K562 (cell line): ENCODE results near the gene OR7A5. TPM values are rescaled to one million over a fixed set of nuclear protein-coding genes. Genes with fewer than 3 reads are reported as not detected.

Experiments
- ELF2 ChIP-seq: fragments of 250-450 bp; sonication (Bioruptor Pico); IDR thresholded peaks from 2 replicates; pipeline ENCODE4 v1.5.0; 2021; ENCODE audit warnings: mild to moderate bottlenecking
- ESRRB ChIP-seq: fragments of 250-450 bp; sonication (Bioruptor Pico); IDR thresholded peaks from 2 replicates; pipeline ENCODE4 v1.5.0; 2020; ENCODE audit warnings: mild to moderate bottlenecking, moderate library complexity, borderline replicate concordance
- HOXB6 ChIP-seq: fragments of 250-450 bp; sonication (Bioruptor Pico); IDR thresholded peaks from 2 replicates; pipeline ENCODE4 v1.5.1; 2022; ENCODE audit warnings: mild to moderate bottlenecking, borderline replicate concordance
- MEF2D ChIP-seq: conservative IDR thresholded peaks from 2 replicates; pipeline ENCODE4 v1.6.1; 2016; ENCODE audit warnings: low read depth, missing genetic modification characterization, missing compliant biosample characterization
- TRIM28 ChIP-seq: fragments of 450-650 bp; IDR thresholded peaks from 2 replicates; pipeline ENCODE4 v1.6.1; 2017
- ZFX ChIP-seq: sonication (generic); formaldehyde crosslinking; IDR thresholded peaks from 2 replicates; pipeline ENCODE4 v1.8.0; 2022; ENCODE audit warnings: mild to moderate bottlenecking, missing genetic modification reagents, moderate library complexity
- ZKSCAN3 ChIP-seq: fragments of 250-450 bp; sonication (Bioruptor Pico); IDR thresholded peaks from 2 replicates; pipeline ENCODE4 v1.4.0; 2020
- ZKSCAN8 ChIP-seq: fragments of 200-800 bp; sonication (Bioruptor generic); IDR thresholded peaks from 2 replicates; pipeline ENCODE4 v1.6.1; 2016; ENCODE audit warnings: missing genetic modification characterization, missing compliant biosample characterization
- polyA plus RNA-seq, 8 experiments: library from polyadenylated mRNA; depleted of rRNA in 4 of 8; stranded (reverse) in 5 of 8; unstranded in 3 of 8; fragments of >200 nt; fragmentation: Nextera tagmentation in 2 of 8; fragmentation: Illumina TruSeq in 1 of 8; extraction: Ambion mirVana in 2 of 8; extraction: Trizol in 1 of 8; gene quantifications; 2 replicates each; pipeline versions ENCODE4 v1.2.1 to v1.2.3, GENCODE V29; 2011 to 2014; ENCODE audit warnings: inconsistent platforms in 1 of 8, missing spikeins in 1 of 8
- total RNA-seq, 7 experiments: library from RNA; depleted of rRNA in 6 of 7; stranded (reverse); fragments of >200 nt in 6 of 7; fragmentation: Illumina TruSeq in 2 of 7; extraction: Trizol in 2 of 7; gene quantifications; 2 replicates each; pipeline versions ENCODE4 v1.2.1 to v1.2.3, GENCODE V29; 2011 to 2021; ENCODE audit warnings: low replicate concordance in 1 of 7
- TF ChIP-seq, protein P1 (sequence below), 2 experiments: fragments of 450-650 bp; IDR thresholded peaks; 2 replicates each; pipeline ENCODE4 v1.6.1; 2016
- TF ChIP-seq, protein P2 (sequence below), 2 experiments: fragments of 450-650 bp; formaldehyde crosslinking in 1 of 2; IDR thresholded peaks; 2 replicates each; pipeline versions ENCODE4 v1.4.0 to v1.6.1; 2014 to 2020; ENCODE audit warnings: mild to moderate bottlenecking in 2 of 2, borderline replicate concordance in 1 of 2, low read depth in 1 of 2
- TF ChIP-seq, protein P3 (sequence below), 2 experiments: fragments of 450-650 bp; IDR thresholded peaks; 2 replicates each; pipeline ENCODE4 v1.6.1; 2018; ENCODE audit warnings: mild to moderate bottlenecking in 2 of 2, low read depth in 1 of 2; ENCODE audit not compliant: partially characterized antibody in 2 of 2
- TF ChIP-seq, protein P4 (sequence below), 3 experiments: fragments of 200-800 bp in 1 of 3; sonication (Bioruptor generic) in 1 of 3; sonication (generic) in 1 of 3; formaldehyde crosslinking in 1 of 3; IDR thresholded peaks; 2 replicates each; pipeline versions ENCODE4 v1.6.1 to v1.8.0; 2016 to 2022; ENCODE audit warnings: mild to moderate bottlenecking in 2 of 3, missing compliant biosample characterization in 2 of 3, missing genetic modification characterization in 2 of 3, missing genetic modification reagents in 1 of 3

Gene OR7A5
- total and polyA plus RNA-seq, 9 of the 15 experiments (the other 6 are each of a cell fraction or from before 2014, with no cell fraction given) = not detected

DNA sequence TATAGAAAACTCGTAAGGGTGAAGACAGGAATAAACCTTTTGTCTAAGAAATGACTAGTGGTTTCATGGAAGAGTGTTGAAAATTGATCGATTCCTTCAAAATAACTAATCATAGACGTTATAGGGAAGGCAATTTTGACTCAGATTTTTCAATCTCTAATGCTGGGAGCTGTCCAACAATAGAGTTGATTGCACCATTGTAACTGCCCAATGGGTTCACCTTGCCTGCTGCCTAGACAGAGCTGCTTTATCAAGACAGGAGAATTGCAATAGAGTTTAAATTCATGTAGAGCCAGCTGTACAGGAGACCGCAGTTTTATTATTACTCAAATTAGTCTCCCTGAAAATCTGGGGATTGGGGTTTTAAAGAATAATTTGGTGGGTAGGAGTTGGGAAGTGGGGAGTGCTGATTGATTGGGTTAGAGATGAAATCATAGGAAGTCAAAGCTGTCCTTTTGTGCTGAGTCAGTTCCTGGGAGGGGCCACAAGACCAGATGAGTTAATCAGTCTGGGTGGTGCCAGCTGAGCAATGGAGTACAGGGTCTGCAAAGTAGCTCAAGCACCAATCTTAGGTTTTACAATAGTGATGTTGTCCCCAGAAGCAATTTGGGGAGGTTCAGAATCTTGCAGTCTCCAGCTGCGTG is 39.8 kb downstream of the OR7A5 start (continued):
- TF ChIP-seq, protein P1, sequence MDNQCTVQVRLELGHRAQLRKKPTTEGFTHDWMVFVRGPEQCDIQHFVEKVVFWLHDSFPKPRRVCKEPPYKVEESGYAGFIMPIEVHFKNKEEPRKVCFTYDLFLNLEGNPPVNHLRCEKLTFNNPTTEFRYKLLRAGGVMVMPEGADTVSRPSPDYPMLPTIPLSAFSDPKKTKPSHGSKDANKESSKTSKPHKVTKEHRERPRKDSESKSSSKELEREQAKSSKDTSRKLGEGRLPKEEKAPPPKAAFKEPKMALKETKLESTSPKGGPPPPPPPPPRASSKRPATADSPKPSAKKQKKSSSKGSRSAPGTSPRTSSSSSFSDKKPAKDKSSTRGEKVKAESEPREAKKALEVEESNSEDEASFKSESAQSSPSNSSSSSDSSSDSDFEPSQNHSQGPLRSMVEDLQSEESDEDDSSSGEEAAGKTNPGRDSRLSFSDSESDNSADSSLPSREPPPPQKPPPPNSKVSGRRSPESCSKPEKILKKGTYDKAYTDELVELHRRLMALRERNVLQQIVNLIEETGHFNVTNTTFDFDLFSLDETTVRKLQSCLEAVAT (IDR thresholded peaks at IDR 0.05) = 0 out of 4 replicates have a peak, but pooled peaks of 1 of the 2 experiments have one; percentile 27
- no peak for TF ChIP-seq ELF2
- TF ChIP-seq ZFX = no peak
- TF ChIP-seq, protein P2, sequence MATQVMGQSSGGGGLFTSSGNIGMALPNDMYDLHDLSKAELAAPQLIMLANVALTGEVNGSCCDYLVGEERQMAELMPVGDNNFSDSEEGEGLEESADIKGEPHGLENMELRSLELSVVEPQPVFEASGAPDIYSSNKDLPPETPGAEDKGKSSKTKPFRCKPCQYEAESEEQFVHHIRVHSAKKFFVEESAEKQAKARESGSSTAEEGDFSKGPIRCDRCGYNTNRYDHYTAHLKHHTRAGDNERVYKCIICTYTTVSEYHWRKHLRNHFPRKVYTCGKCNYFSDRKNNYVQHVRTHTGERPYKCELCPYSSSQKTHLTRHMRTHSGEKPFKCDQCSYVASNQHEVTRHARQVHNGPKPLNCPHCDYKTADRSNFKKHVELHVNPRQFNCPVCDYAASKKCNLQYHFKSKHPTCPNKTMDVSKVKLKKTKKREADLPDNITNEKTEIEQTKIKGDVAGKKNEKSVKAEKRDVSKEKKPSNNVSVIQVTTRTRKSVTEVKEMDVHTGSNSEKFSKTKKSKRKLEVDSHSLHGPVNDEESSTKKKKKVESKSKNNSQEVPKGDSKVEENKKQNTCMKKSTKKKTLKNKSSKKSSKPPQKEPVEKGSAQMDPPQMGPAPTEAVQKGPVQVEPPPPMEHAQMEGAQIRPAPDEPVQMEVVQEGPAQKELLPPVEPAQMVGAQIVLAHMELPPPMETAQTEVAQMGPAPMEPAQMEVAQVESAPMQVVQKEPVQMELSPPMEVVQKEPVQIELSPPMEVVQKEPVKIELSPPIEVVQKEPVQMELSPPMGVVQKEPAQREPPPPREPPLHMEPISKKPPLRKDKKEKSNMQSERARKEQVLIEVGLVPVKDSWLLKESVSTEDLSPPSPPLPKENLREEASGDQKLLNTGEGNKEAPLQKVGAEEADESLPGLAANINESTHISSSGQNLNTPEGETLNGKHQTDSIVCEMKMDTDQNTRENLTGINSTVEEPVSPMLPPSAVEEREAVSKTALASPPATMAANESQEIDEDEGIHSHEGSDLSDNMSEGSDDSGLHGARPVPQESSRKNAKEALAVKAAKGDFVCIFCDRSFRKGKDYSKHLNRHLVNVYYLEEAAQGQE (IDR thresholded peaks at IDR 0.05; ENCODE audit: borderline replicate concordance) = peak; percentile 92
- TF ChIP-seq, protein P2 (CRISPR knock-in tag; IDR thresholded peaks at IDR 0.05; ENCODE audit: low read depth) = no peak
- no peak for TF ChIP-seq MEF2D
- TF ChIP-seq TRIM28 = no peak
- TF ChIP-seq HOXB6 (CRISPR knock-in tag) = no peak
- no peak for TF ChIP-seq ESRRB (CRISPR knock-in tag)
- TF ChIP-seq ZKSCAN3 (CRISPR knock-in tag) = no peak
- TF ChIP-seq ZKSCAN8 (CRISPR knock-in tag) = no peak
- TF ChIP-seq, protein P3, sequence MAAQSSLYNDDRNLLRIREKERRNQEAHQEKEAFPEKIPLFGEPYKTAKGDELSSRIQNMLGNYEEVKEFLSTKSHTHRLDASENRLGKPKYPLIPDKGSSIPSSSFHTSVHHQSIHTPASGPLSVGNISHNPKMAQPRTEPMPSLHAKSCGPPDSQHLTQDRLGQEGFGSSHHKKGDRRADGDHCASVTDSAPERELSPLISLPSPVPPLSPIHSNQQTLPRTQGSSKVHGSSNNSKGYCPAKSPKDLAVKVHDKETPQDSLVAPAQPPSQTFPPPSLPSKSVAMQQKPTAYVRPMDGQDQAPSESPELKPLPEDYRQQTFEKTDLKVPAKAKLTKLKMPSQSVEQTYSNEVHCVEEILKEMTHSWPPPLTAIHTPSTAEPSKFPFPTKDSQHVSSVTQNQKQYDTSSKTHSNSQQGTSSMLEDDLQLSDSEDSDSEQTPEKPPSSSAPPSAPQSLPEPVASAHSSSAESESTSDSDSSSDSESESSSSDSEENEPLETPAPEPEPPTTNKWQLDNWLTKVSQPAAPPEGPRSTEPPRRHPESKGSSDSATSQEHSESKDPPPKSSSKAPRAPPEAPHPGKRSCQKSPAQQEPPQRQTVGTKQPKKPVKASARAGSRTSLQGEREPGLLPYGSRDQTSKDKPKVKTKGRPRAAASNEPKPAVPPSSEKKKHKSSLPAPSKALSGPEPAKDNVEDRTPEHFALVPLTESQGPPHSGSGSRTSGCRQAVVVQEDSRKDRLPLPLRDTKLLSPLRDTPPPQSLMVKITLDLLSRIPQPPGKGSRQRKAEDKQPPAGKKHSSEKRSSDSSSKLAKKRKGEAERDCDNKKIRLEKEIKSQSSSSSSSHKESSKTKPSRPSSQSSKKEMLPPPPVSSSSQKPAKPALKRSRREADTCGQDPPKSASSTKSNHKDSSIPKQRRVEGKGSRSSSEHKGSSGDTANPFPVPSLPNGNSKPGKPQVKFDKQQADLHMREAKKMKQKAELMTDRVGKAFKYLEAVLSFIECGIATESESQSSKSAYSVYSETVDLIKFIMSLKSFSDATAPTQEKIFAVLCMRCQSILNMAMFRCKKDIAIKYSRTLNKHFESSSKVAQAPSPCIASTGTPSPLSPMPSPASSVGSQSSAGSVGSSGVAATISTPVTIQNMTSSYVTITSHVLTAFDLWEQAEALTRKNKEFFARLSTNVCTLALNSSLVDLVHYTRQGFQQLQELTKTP (IDR thresholded peaks at IDR 0.05; ENCODE audit: low read depth in 1 of 2, partially characterized antibody in 2 of 2) = peak in 1 of 2 experiments; percentile 51
- TF ChIP-seq, protein P4, sequence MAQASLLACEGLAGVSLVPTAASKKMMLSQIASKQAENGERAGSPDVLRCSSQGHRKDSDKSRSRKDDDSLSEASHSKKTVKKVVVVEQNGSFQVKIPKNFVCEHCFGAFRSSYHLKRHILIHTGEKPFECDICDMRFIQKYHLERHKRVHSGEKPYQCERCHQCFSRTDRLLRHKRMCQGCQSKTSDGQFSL (CRISPR knock-in tag; IDR thresholded peaks at IDR 0.05) = no peak
- TF ChIP-seq, protein P4 (tag; IDR thresholded peaks at IDR 0.05) = no peak
